H1 (cell line): ENCODE data around the gene PLXNA4.

Source experiments
- CTCF ChIP-seq, 3 experiments: IDR thresholded peaks; 1 replicate in 2 of 3; 2 replicates in 1 of 3; pipeline versions ENCODE4 v1.5.1 to v1.6.1; 2011; ENCODE audit warnings: low read length in 3 of 3, mild to moderate bottlenecking in 3 of 3, inconsistent platforms in 2 of 3, low read depth in 1 of 3, moderate library complexity in 1 of 3; ENCODE audit not compliant: insufficient read depth in 1 of 3; ENCODE audit errors: control extremely low read depth in 1 of 3
- FOSL1 ChIP-seq: IDR thresholded peaks from 2 replicates; pipeline ENCODE4 v1.6.1; 2011; ENCODE audit warnings: mild to moderate bottlenecking, low read depth, low read length, moderate library complexity; ENCODE audit not compliant: insufficient read depth
- GABPA ChIP-seq: IDR thresholded peaks from 2 replicates; pipeline ENCODE4 v1.6.1; 2011; ENCODE audit warnings: mild to moderate bottlenecking, low read length, moderate library complexity, borderline replicate concordance; ENCODE audit not compliant: insufficient read depth
- JUND ChIP-seq: IDR thresholded peaks from 2 replicates; pipeline ENCODE4 v1.6.1; 2011; ENCODE audit warnings: mild to moderate bottlenecking, improper control_type of control experiment, low read length
- POLR2A ChIP-seq, 2 experiments: IDR thresholded peaks; 1 replicate in 1 of 2; 2 replicates in 1 of 2; pipeline ENCODE4 v1.6.1; 2011; ENCODE audit warnings: low read depth in 2 of 2, low read length in 2 of 2, mild to moderate bottlenecking in 2 of 2; ENCODE audit errors: control extremely low read depth in 1 of 2
- RNF2 ChIP-seq: fragments of 200-900, 300-1000 bp; sonication (generic); IDR thresholded peaks from 2 replicates; pipeline ENCODE4 v1.7.1; 2016; ENCODE audit warnings: borderline replicate concordance, low read depth, mild to moderate bottlenecking, antibody characterized with exemption, low read length; ENCODE audit not compliant: poor library complexity, severe bottlenecking; ENCODE audit errors: missing control alignments
- TAF1 ChIP-seq: IDR thresholded peaks from 2 replicates; pipeline ENCODE4 v1.6.1; 2011; ENCODE audit warnings: mild to moderate bottlenecking, low read depth, low read length
- TCF12 ChIP-seq: IDR thresholded peaks from 2 replicates; pipeline ENCODE4 v1.6.1; 2011; ENCODE audit warnings: low read depth, mild to moderate bottlenecking, low read length
- USF2 ChIP-seq: IDR thresholded peaks from 2 replicates; pipeline ENCODE4 v1.6.1; 2011; ENCODE audit warnings: low read length, improper control_type of control experiment
- ZNF274 ChIP-seq: IDR thresholded peaks from 2 replicates; pipeline ENCODE4 v1.7.0; 2012; ENCODE audit warnings: low read length, borderline replicate concordance; ENCODE audit errors: extremely low read depth

DNA sequence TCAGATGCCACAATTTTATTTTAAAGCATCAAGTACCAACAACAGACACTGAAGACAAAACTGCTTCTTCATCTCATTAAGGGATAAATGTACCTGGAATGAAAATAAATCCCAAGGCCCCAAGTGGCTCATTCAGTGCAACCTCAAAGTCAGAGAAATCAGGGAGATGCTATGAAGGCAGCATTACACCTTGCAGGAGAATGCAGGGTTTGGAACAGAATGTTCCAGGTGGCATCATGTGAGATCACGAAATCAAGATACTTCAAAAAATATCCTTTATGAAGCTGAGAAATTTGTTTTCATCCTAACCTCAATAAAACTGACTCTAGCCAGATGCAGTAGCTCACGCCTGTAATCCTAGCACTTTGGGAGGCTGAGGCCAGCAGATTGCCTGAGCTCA is 477.1 kb downstream of the PLXNA4 start:
- TF ChIP-seq TAF1 (no peak), USF2 (no peak), FOSL1 (no peak), POLR2A (IDR thresholded peaks at IDR 0.05; ENCODE audit: control extremely low read depth in 1 of 2, low read depth in 2 of 2, low read length in 2 of 2) (no peak), ZNF274 (no peak), JUND (no peak), CTCF (IDR thresholded peaks at IDR 0.05; ENCODE audit: control extremely low read depth in 1 of 3, insufficient read depth in 1 of 3, low read depth in 1 of 3, low read length in 3 of 3) (no peak), GABPA (no peak), RNF2 (no peak), TCF12 (no peak)
